Common myeloid progenitor, CD34-positive (primary cell): ENCODE results near the gene SHH.
"Not testable (repeated sequence)": the region's sequence is repeated elsewhere in the genome, so short reads cannot be mapped to it uniquely, and the experiment has no call there.

Source experiments
- CTCF ChIA-PET: fragments of 350-600 bp; sonication (Branson Sonifier 250); formaldehyde crosslinking; loops from one replicate; lab custom pipeline; 2021; ENCODE audit warnings: antibody characterized with exemption; lab: Charles Lee
- POLR2A ChIA-PET: fragments of 350-600 bp; sonication (Branson Sonifier 250); formaldehyde crosslinking; loops from one replicate; lab custom pipeline; 2021; ENCODE audit warnings: antibody characterized with exemption; lab: Charles Lee
- DNase-seq, 3 donors: peaks; one replicate each; pipeline versions ENCODE4 v3.0.0 to v3.0.0-alpha.2; 2013
- H3K27ac ChIP-seq, 2 experiments: 1 replicate in 1 of 2; 2 replicates in 1 of 2; pipeline ENCODE4 v1.7.0; 2013; ENCODE audit warnings: inconsistent platforms in 2 of 2, low read length in 2 of 2, mild to moderate bottlenecking in 2 of 2, low read depth in 1 of 2, moderate library complexity in 1 of 2; ENCODE audit not compliant: severe bottlenecking in 2 of 2, insufficient read depth in 1 of 2, poor library complexity in 1 of 2
- H3K27me3 ChIP-seq, 5 experiments: replicated peaks in 2 of 5; 1 replicate in 3 of 5; 2 replicates in 2 of 5; pipeline versions ENCODE4 v1.6.1 to v1.7.0; 2013; ENCODE audit warnings: low read length in 4 of 5, mild to moderate bottlenecking in 2 of 5, moderate library complexity in 2 of 5, inconsistent platforms in 1 of 5; ENCODE audit not compliant: insufficient read depth in 5 of 5, control insufficient read depth in 4 of 5
- H3K36me3 ChIP-seq, 4 experiments: 1 replicate in 2 of 4; 2 replicates in 2 of 4; pipeline versions ENCODE4 v1.6.1 to v1.7.0; 2013; ENCODE audit warnings: low read length in 3 of 4, control low read depth in 1 of 4, mild to moderate bottlenecking in 1 of 4; ENCODE audit not compliant: control insufficient read depth in 4 of 4, insufficient read depth in 4 of 4
- H3K4me1 ChIP-seq, 4 experiments: 1 replicate in 3 of 4; 2 replicates in 1 of 4; pipeline versions ENCODE4 v1.6.1 to v1.7.1; 2013; ENCODE audit warnings: low read length in 3 of 4, mild to moderate bottlenecking in 3 of 4, control low read depth in 1 of 4, inconsistent platforms in 1 of 4, moderate library complexity in 1 of 4; ENCODE audit not compliant: control insufficient read depth in 4 of 4, insufficient read depth in 4 of 4; ENCODE audit errors: control extremely low read depth in 1 of 4
- H3K4me3 ChIP-seq, 7 experiments: 1 replicate in 4 of 7; 2 replicates in 3 of 7; pipeline versions ENCODE4 v1.5.1 to v1.7.0; 2013; ENCODE audit warnings: mild to moderate bottlenecking in 7 of 7, low read length in 6 of 7, moderate library complexity in 6 of 7, inconsistent platforms in 2 of 7, low read depth in 2 of 7, control low read depth in 1 of 7; ENCODE audit not compliant: insufficient read depth in 4 of 7, control insufficient read depth in 1 of 7; ENCODE audit errors: extremely low read depth in 1 of 7
- H3K9me3 ChIP-seq, 5 experiments: 1 replicate in 4 of 5; 2 replicates in 1 of 5; pipeline versions ENCODE4 v1.6.1 to v1.7.1; 2013; ENCODE audit warnings: low read length in 4 of 5, mild to moderate bottlenecking in 2 of 5, inconsistent platforms in 1 of 5, low read depth in 1 of 5, moderate library complexity in 1 of 5; ENCODE audit not compliant: control insufficient read depth in 4 of 5, insufficient read depth in 2 of 5; ENCODE audit errors: control extremely low read depth in 1 of 5
- WGBS: methylation state at CpG from one replicate; pipeline ENCODE4 v1.1.5; 2013; ENCODE audit not compliant: insufficient coverage; 5-methylcytosine and 5-hydroxymethylcytosine counted together

The SHH gene

DNA sequence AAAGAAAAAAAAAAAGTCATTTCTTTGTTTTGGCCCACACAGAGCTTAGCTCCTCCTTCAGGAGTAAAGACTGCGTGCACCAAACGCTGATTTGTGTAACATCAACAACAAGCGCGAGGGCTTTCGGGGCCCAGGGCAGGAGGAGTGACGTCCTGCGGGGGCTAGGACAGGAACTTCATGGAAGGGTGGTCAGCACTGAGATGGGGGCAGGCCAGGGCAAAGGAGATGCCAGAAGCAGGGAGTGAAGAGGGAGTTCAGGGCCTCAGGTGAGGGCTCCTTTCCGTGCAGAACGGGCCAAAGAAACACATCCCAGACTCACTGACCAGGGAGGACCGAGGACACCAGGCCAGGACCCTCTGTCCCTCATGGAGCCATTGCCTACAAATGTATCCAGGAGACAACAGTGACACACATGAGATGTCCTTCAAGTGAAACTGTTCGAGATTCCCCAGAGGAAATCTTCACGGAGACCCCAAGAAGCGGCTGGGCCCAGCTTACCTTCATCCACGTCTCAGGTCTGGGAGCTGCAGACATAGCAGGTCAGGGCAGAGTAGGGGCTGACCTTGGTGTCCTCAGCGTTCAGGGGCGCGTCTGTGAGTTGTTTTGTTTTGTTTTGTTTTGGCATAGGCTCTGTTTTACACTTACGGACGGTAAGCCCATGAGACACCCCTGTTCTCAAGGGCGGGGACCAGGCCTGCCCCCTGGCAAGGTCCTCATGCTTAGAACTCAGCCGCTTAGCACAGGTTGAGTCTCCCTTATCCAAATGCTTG lies 30.4 kb upstream of the SHH start:
- CTCF ChIA-PET, result no interaction called here

DNA sequence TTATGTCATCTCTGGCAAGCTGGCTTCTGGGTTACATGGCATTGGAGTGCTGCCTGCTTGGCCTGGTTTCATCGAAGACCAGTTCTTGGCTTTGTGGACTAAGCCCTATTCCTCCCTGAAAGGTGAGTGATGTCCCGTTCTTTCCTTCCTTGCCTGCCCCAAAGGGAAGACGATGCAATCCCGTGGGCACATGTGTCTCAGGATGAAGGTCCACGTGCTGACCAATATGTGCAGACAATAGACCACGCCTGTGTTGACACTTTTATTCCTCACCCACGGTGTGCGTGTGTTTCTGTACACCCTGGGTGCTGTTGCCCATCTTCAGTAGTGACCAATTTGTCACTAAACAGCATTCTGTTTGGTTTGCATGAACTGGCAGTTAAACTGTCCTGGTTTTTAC lies 28.6 kb upstream of the SHH start:
- POLR2A ChIA-PET, result no interaction called here
- Histone ChIP-seq H3K4me1 (no peaks in the 10 kb centered on the region), H3K9me3 (no peaks in the 10 kb centered on the region), H3K36me3 (no peaks in the 10 kb centered on the region), H3K27me3 (peaks cover 0 to 31% (median 4%) of the 10 kb centered on the region in 5 experiments), H3K27ac (no peak overlapping the region), H3K4me3 (no peak overlapping the region)
- WGBS, result 90% methylated on average over 8 of the region's 8 CpGs
- CTCF ChIA-PET, result no interaction called here
- no peak for DNase-seq

More for the DNA sequence above, 30.4 kb upstream of the SHH start:
- POLR2A ChIA-PET, result no interaction called here
- Histone ChIP-seq H3K27me3 (peaks cover 0 to 28% (median 4%) of the 10 kb centered on the region in 5 experiments), H3K4me3 (no peak overlapping the region), H3K4me1 (no peaks in the 10 kb centered on the region), H3K27ac (no peak overlapping the region), H3K36me3 (no peaks in the 10 kb centered on the region), H3K9me3 (no peaks in the 10 kb centered on the region)
- 91% methylated on average over 16 of the region's 21 CpGs for WGBS
- DNase-seq, result no peak

DNA sequence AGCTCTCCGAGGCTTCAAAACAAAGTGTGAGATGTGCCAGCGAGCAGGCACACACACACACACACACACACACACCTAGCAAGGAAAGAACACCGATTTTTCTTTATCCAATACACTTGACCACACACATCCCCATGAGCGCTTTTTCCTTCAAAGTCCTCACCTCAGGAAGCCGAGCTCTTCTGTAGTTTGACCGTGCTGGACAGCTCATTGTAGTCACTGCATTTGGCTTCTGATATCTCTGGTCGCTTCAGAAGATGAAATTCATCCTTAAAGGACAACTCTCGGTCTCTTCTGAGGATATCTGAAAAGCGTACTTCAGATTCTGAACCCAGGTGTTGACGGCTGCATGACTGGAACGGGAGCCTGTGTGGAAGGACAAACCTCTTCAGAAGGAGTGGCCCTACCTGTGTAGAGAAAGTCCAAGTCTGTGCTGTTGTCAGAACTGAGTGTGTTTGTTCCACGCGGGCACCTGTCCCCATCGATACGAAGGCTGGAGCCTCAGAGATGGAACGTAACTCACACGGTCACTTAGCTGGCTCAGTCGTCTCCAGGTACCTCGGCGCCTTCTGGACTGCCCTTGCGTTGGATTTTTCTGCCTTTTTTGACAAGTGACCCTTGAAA lies 28.1 kb upstream of the SHH start:
- ChIA-PET CTCF (no interaction called here), POLR2A (no interaction called here)
- 90% methylated on average over 21 of the region's 21 CpGs for WGBS
- Histone ChIP-seq H3K27me3 (peaks cover 0 to 31% (median 4%) of the 10 kb centered on the region in 5 experiments), H3K27ac (no peak overlapping the region), H3K4me1 (no peaks in the 10 kb centered on the region), H3K4me3 (no peak overlapping the region), H3K9me3 (no peaks in the 10 kb centered on the region), H3K36me3 (no peaks in the 10 kb centered on the region)
- DNase-seq, result no peak

DNA sequence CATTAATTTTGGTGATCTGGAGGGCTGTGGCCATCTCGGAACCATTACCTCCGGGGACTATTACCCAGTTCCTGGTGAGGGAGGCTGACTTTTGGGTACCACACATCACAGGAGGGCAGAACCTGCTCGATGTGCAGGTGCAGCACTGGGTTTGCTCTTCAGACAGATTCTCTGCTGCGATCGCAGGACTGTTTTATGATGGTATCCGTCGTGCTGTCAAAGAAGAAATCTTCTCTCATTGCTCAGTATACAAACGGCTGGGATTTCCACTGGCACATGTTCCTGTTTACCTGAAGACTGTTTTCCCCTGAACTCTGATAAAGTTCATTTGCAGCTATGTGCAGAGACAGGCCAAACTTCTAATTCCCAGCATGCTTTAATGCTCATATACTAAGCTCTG lies 27.2 kb upstream of the SHH start:
- Histone ChIP-seq H3K4me3 (no peak overlapping the region), H3K27ac (no peak overlapping the region), H3K27me3 (peaks cover 0 to 31% (median 4%) of the 10 kb centered on the region in 5 experiments), H3K36me3 (no peaks in the 10 kb centered on the region), H3K9me3 (no peaks in the 10 kb centered on the region), H3K4me1 (no peaks in the 10 kb centered on the region)
- ChIA-PET CTCF (no interaction called here), POLR2A (no interaction called here)
- 81% methylated on average over 8 of the region's 8 CpGs for WGBS
- no peak for DNase-seq

DNA sequence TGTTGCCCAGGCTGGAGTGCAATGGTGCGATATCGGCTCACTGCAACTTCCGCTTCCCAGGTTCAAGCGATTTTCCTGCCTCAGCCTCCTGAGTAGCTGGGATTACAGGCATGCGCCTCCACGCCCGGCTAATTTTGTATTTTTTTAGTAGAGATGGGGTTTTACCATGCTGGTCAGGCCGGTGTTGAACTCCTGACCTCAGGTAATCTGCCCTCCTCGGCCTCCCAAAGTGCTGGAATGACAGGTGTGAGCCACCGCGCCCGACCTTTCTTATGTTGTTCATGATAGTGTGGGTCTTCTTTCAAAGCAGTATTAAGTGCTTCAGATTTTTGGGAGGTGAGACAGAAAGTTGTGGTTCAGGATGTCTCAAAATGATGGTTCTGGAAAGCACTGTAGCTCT lies 26.0 kb upstream of the SHH start:
- H3K4me1 ChIP-seq, H3K27ac ChIP-seq, H3K9me3 ChIP-seq, DNase-seq, CTCF ChIA-PET, H3K36me3 ChIP-seq, H3K4me3 ChIP-seq: not testable (repeated sequence)
- POLR2A ChIA-PET, result interaction anchor here (0.6 to 0.7 kb wide), 2 partner anchors 284 to 785 kb away, joined by 4 to 7 read pairs; no protein-coding TSS in a partner anchor
- WGBS, result 100% methylated on average over 2 of the region's 12 CpGs
- peaks cover 0 to 31% (median 5%) of the 10 kb centered on the region in 5 experiments for H3K27me3 ChIP-seq

DNA sequence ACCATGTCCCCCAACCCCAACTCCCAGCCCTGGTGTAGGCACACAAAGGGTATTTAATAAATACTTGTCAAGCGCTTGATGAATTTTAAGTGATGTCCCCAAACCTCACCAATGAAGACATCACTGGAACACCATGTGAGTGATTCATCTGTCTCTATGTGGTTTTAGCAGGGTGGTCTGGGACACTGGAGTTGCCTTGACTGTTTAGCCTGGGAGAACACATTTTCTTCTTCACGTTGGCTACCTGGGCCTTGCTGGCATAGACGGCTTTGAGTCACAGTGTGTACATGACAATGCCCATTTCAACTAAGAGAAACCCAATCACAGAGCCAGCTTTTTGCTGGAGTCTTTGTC lies 24.8 kb upstream of the SHH start:
- Histone ChIP-seq H3K27me3 (peaks cover 0 to 31% (median 5%) of the 10 kb centered on the region in 5 experiments), H3K9me3 (no peaks in the 10 kb centered on the region), H3K27ac (no peak overlapping the region), H3K4me1 (no peaks in the 10 kb centered on the region), H3K36me3 (no peaks in the 10 kb centered on the region), H3K4me3 (no peak overlapping the region)
- 89% methylated on average over 3 of the region's 3 CpGs for WGBS
- ChIA-PET POLR2A (no interaction called here), CTCF (no interaction called here)
- no peak for DNase-seq
